H9 (cell line): ENCODE measurements around the gene NFKB1. TPM values are rescaled to one million over a fixed set of nuclear protein-coding genes. Genes with fewer than 3 reads are reported as not detected.
A peak's percentile ranks its signal among the peaks of the same experiment; 100 is the strongest.

Experiments
- DNase-seq: peaks from one replicate; pipeline ENCODE4 v3.0.0-alpha.2; 2017
- H2AFZ ChIP-seq: one replicate; pipeline ENCODE4 v1.6.1; 2013; ENCODE audit warnings: mild to moderate bottlenecking, low read length, control low read depth, moderate library complexity
- H2AK5ac ChIP-seq: 2 replicates; pipeline ENCODE4 v1.6.1; 2013; ENCODE audit warnings: low read length, control low read depth, mixed read lengths; ENCODE audit not compliant: insufficient read length
- H2BK120ac ChIP-seq: one replicate; pipeline ENCODE4 v1.6.1; 2013; ENCODE audit warnings: low read depth, mild to moderate bottlenecking, low read length, control low read depth, inconsistent platforms; ENCODE audit not compliant: poor library complexity, severe bottlenecking
- H2BK12ac ChIP-seq: 2 replicates; pipeline ENCODE4 v1.6.1; 2013; ENCODE audit warnings: low read length, control low read depth, mixed read lengths, low read depth; ENCODE audit not compliant: insufficient read length
- H2BK15ac ChIP-seq: 2 replicates; pipeline ENCODE4 v1.6.1; 2013; ENCODE audit warnings: low read depth, low read length, control low read depth
- H2BK20ac ChIP-seq: one replicate; pipeline ENCODE4 v1.6.1; 2013; ENCODE audit warnings: low read depth, mild to moderate bottlenecking, low read length, control low read depth, inconsistent platforms; ENCODE audit not compliant: poor library complexity, severe bottlenecking
- H2BK5ac ChIP-seq: 2 replicates; pipeline ENCODE4 v1.6.1; 2013; ENCODE audit warnings: low read length, control low read depth, mixed read lengths; ENCODE audit not compliant: insufficient read length
- H3K14ac ChIP-seq: 2 replicates; pipeline ENCODE4 v1.6.1; 2013; ENCODE audit warnings: low read length, control low read depth; ENCODE audit not compliant: insufficient read depth
- H3K18ac ChIP-seq: 2 replicates; pipeline ENCODE4 v1.6.1; 2013; ENCODE audit warnings: low read depth, mild to moderate bottlenecking, mixed read lengths, low read length, control low read depth; ENCODE audit not compliant: insufficient read length
- H3K23ac ChIP-seq: 2 replicates; pipeline ENCODE4 v1.6.1; 2013; ENCODE audit warnings: low read length, control low read depth, mixed read lengths, low read depth; ENCODE audit not compliant: insufficient read length
- H3K23me2 ChIP-seq: 2 replicates; pipeline ENCODE4 v1.6.1; 2013; ENCODE audit warnings: low read depth, mild to moderate bottlenecking, mixed read lengths, low read length, control low read depth; ENCODE audit not compliant: insufficient read length, poor library complexity, severe bottlenecking
- H3K27ac ChIP-seq: 2 replicates; pipeline ENCODE4 v1.5.1; 2013; ENCODE audit warnings: low read length, control low read depth, mixed read lengths, low read depth; ENCODE audit not compliant: insufficient read length
- H3K27me3 ChIP-seq: 2 replicates; pipeline ENCODE4 v1.6.1; 2013; ENCODE audit warnings: low read length, control low read depth, inconsistent platforms; ENCODE audit not compliant: insufficient read depth
- H3K4ac ChIP-seq: 2 replicates; pipeline ENCODE4 v1.6.1; 2013; ENCODE audit warnings: low read depth, mild to moderate bottlenecking, control low read depth, inconsistent platforms, low read length, moderate library complexity
- H3K4me1 ChIP-seq: 2 replicates; pipeline ENCODE4 v1.6.1; 2013; ENCODE audit warnings: low read length, control low read depth, inconsistent platforms; ENCODE audit not compliant: insufficient read depth
- H3K4me2 ChIP-seq: 2 replicates; pipeline ENCODE4 v1.6.1; 2013; ENCODE audit warnings: low read length, control low read depth, mixed read lengths; ENCODE audit not compliant: insufficient read length, insufficient read depth
- H3K56ac ChIP-seq: 2 replicates; pipeline ENCODE4 v1.6.1; 2013; ENCODE audit warnings: low read depth, mild to moderate bottlenecking, mixed read lengths, low read length, control low read depth; ENCODE audit not compliant: insufficient read length
- H3K79me1 ChIP-seq: 2 replicates; pipeline ENCODE4 v1.6.1; 2013; ENCODE audit warnings: low read depth, mild to moderate bottlenecking, moderate library complexity, low read length, control low read depth, inconsistent platforms; ENCODE audit not compliant: insufficient read depth, poor library complexity, severe bottlenecking
- H3K79me2 ChIP-seq: 2 replicates; pipeline ENCODE4 v1.6.1; 2013; ENCODE audit warnings: low read length, control low read depth, inconsistent platforms; ENCODE audit not compliant: insufficient read depth
- H3K9ac ChIP-seq: 2 replicates; pipeline ENCODE4 v1.6.1; 2013; ENCODE audit warnings: low read length, control low read depth, mixed read lengths; ENCODE audit not compliant: insufficient read length; ENCODE audit errors: extremely low read depth
- H3K9me3 ChIP-seq: one replicate; pipeline ENCODE4 v1.6.1; 2013; ENCODE audit warnings: low read depth, low read length, inconsistent platforms; ENCODE audit not compliant: control insufficient read depth
- H3T11ph ChIP-seq: one replicate; pipeline ENCODE4 v1.6.1; 2013; ENCODE audit warnings: mild to moderate bottlenecking, low read length, control low read depth, inconsistent platforms
- H4K20me1 ChIP-seq: one replicate; pipeline ENCODE4 v1.6.1; 2013; ENCODE audit not compliant: control insufficient read depth, insufficient read length, insufficient read depth
- H4K5ac ChIP-seq: 2 replicates; pipeline ENCODE4 v1.6.1; 2013; ENCODE audit warnings: low read depth, mild to moderate bottlenecking, mixed read lengths, low read length, control low read depth; ENCODE audit not compliant: insufficient read length
- H4K8ac ChIP-seq: replicated peaks from 2 replicates; pipeline ENCODE4 v1.6.1; 2013; ENCODE audit warnings: low read length, control low read depth, mixed read lengths, low read depth; ENCODE audit not compliant: insufficient read length
- H4K91ac ChIP-seq: 2 replicates; pipeline ENCODE4 v1.6.1; 2013; ENCODE audit warnings: low read depth, mild to moderate bottlenecking, moderate library complexity, mixed read lengths, low read length, control low read depth; ENCODE audit not compliant: insufficient read length
- H3K27ac Mint-ChIP-seq, 3 experiments: 2 replicates in 2 of 3; 3 replicates in 1 of 3; pipeline ENCODE4 v1.8.0; 2020 to 2021; ENCODE audit warnings: mixed read lengths in 3 of 3, mild to moderate bottlenecking in 1 of 3, moderate library complexity in 1 of 3
- H3K27me3 Mint-ChIP-seq: 2 replicates; pipeline ENCODE4 v1.8.0; 2021; ENCODE audit warnings: low read depth, mild to moderate bottlenecking, moderate library complexity, mixed read lengths
- H3K36me3 Mint-ChIP-seq, 3 experiments: 2 replicates in 2 of 3; 3 replicates in 1 of 3; pipeline ENCODE4 v1.8.0; 2020 to 2021; ENCODE audit warnings: low read depth in 3 of 3, mixed read lengths in 3 of 3; ENCODE audit not compliant: insufficient read depth in 1 of 3
- H3K4me1 Mint-ChIP-seq, 2 experiments: 2 replicates each; pipeline ENCODE4 v1.8.0; 2020; ENCODE audit warnings: mixed read lengths in 2 of 2
- H3K4me3 Mint-ChIP-seq, 2 experiments: 2 replicates in 1 of 2; 3 replicates in 1 of 2; pipeline ENCODE4 v1.8.0; 2020 to 2021; ENCODE audit warnings: mild to moderate bottlenecking in 2 of 2, mixed read lengths in 2 of 2, moderate library complexity in 1 of 2
- H3K9me3 Mint-ChIP-seq, 2 experiments: 2 replicates in 1 of 2; 3 replicates in 1 of 2; pipeline ENCODE4 v1.8.0; 2020; ENCODE audit warnings: mild to moderate bottlenecking in 2 of 2, mixed read lengths in 2 of 2, moderate library complexity in 1 of 2
- WGBS: extraction: QIAGEN DNeasy Blood & Tissue Kit; methylation state at CpG from one replicate; pipeline ENCODE4 v1.1.7; 2013; ENCODE audit warnings: missing lambda C conversion rate, low lambda C conversion rate, mixed read lengths; ENCODE audit not compliant: insufficient read length; ENCODE audit errors: extremely low coverage; 5-methylcytosine and 5-hydroxymethylcytosine counted together
- total RNA-seq: library from RNA; stranded (reverse); gene quantifications from 2 replicates; pipeline ENCODE4 v1.2.1, GENCODE V29; 2021
- TF ChIP-seq, protein P1 (sequence below): fragments of 200-600 bp; sonication (generic); conservative IDR thresholded peaks from 3 replicates; pipeline ENCODE4 v1.8.0; 2021; ENCODE audit warnings: antibody characterized with exemption, mild to moderate bottlenecking

The NFKB1 gene
- total RNA-seq, 1 experiment from 2014 or later = 5.7 TPM

DNA sequence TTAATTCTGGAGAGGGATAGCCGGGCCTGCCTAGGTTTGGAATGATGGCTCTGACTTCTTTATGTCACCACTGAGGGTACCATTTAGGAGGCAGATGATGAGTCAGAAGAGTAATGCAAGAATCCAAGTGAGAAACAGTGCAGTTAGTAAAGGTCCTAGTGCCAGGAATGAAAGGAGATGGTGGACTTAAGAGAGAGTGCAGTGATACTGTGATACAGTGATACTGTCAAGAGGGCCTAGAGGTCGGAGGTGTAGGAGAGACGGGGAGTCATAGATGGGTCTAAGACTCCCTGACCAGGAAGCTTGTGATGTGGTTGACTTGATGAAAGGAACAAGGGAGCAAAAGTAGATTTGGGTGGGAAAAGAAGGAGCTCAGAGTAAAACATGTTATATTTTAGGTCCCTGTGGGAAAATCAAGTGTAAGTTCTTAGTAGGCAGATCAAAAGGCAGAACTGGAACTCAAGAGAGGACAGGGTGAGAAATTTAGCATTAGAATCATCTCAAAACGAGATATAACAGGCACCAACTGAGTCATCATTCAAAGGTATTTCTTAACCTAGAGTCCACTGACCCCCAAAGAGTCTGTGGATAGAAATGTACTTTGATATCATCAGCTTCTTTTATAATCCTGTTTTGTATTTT, 85.0 kb downstream of the NFKB1 start:
- H3K18ac ChIP-seq = no peak overlapping the region
- H3K27me3 ChIP-seq = no peaks in the 10 kb centered on the region
- H3K79me2 ChIP-seq = no peaks in the 10 kb centered on the region
- no peak overlapping the region for H3K9ac ChIP-seq
- H3K23me2 ChIP-seq = no peaks in the 10 kb centered on the region
- H3K79me1 ChIP-seq = no peaks in the 10 kb centered on the region
- H3K9me3 ChIP-seq = no peaks in the 10 kb centered on the region
- no peak overlapping the region for H4K8ac ChIP-seq
- H4K20me1 ChIP-seq = no peaks in the 10 kb centered on the region
- no peak overlapping the region for H2BK12ac ChIP-seq
- H3K27ac ChIP-seq = no peak overlapping the region
- no peak overlapping the region for H3K14ac ChIP-seq
- no peaks in the 10 kb centered on the region; a peak in 1 of 7 replicates for H3K36me3 Mint-ChIP-seq
- H3K4me3 Mint-ChIP-seq = no peak overlapping the region
- no peak overlapping the region for H3K4ac ChIP-seq
- H3K4me1 ChIP-seq = no peaks in the 10 kb centered on the region
- no peak overlapping the region for H3K23ac ChIP-seq
- no peak overlapping the region for H2BK15ac ChIP-seq
- no peak overlapping the region for H3K4me2 ChIP-seq
- H4K5ac ChIP-seq = no peak overlapping the region
- no peak overlapping the region for H2AFZ ChIP-seq
- DNase-seq = no peak
- no peak overlapping the region for H4K91ac ChIP-seq
- H2BK20ac ChIP-seq = no peak overlapping the region
- no peak overlapping the region for H3K56ac ChIP-seq
- peak overlapping the region in 1 of 3 experiments; percentile 12; a peak in 2 of 7 replicates for H3K27ac Mint-ChIP-seq
- TF ChIP-seq, protein P1, sequence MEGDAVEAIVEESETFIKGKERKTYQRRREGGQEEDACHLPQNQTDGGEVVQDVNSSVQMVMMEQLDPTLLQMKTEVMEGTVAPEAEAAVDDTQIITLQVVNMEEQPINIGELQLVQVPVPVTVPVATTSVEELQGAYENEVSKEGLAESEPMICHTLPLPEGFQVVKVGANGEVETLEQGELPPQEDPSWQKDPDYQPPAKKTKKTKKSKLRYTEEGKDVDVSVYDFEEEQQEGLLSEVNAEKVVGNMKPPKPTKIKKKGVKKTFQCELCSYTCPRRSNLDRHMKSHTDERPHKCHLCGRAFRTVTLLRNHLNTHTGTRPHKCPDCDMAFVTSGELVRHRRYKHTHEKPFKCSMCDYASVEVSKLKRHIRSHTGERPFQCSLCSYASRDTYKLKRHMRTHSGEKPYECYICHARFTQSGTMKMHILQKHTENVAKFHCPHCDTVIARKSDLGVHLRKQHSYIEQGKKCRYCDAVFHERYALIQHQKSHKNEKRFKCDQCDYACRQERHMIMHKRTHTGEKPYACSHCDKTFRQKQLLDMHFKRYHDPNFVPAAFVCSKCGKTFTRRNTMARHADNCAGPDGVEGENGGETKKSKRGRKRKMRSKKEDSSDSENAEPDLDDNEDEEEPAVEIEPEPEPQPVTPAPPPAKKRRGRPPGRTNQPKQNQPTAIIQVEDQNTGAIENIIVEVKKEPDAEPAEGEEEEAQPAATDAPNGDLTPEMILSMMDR = no peak
- H3K4me1 Mint-ChIP-seq = no peaks in the 10 kb centered on the region
- no peaks in the 10 kb centered on the region for H3K27me3 Mint-ChIP-seq
- no peaks in the 10 kb centered on the region; a peak in 2 of 5 replicates for H3K9me3 Mint-ChIP-seq
- WGBS = no CpG with 5 or more reads among the region's 4 CpGs
- H2AK5ac ChIP-seq = no peak overlapping the region
- no peak overlapping the region for H2BK120ac ChIP-seq
- H2BK5ac ChIP-seq = no peak overlapping the region
- H3T11ph ChIP-seq = no peak overlapping the region
